Measurements from ENCODE around the gene ZNF253. TPM values are rescaled to one million over a fixed set of nuclear protein-coding genes. Genes with fewer than 3 reads are reported as not detected.
"Not testable (repeated sequence)": the region's sequence is repeated elsewhere in the genome, so short reads cannot be mapped to it uniquely, and the experiment has no call there.

The ZNF253 gene
- total RNA-seq, 1 experiment from 2014 or later, result not detected

DNA sequence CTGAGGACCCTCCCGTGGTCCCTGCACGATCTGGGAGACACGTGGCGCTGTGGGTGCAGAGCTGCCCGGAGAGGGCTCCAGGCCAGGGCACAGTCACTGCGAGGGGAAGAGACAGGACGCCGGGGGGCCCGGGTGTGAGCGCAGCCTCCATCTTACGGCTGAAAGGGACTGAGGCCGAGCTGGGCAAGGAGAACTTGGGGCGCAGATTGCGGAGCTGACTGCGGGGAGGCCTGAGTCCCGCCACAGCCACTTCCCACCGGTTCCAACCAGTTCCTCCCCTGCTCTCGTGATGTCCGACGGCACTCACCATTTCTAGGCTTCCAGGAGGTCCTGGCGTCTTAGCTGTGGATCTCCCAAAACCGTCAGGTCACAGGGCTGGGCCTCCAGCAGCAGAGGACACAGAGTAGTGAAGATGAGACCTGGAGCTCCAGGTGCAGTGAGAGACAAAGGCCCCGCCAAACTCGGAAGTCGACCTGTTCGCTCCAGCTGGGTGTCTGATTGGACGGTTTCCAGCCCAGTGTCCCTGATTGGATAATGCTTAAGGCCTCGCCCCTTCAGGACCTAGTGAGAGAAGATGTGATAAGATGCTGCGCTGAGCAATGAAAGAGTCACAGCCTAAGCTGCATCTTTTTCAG lies 4.8 kb upstream of the ZNF253 start (continued):
- TF ChIP-seq, protein P1, sequence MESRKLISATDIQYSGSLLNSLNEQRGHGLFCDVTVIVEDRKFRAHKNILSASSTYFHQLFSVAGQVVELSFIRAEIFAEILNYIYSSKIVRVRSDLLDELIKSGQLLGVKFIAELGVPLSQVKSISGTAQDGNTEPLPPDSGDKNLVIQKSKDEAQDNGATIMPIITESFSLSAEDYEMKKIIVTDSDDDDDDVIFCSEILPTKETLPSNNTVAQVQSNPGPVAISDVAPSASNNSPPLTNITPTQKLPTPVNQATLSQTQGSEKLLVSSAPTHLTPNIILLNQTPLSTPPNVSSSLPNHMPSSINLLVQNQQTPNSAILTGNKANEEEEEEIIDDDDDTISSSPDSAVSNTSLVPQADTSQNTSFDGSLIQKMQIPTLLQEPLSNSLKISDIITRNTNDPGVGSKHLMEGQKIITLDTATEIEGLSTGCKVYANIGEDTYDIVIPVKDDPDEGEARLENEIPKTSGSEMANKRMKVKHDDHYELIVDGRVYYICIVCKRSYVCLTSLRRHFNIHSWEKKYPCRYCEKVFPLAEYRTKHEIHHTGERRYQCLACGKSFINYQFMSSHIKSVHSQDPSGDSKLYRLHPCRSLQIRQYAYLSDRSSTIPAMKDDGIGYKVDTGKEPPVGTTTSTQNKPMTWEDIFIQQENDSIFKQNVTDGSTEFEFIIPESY (IDR thresholded peaks at IDR 0.05; ENCODE audit: extremely low read depth, insufficient replicate concordance, low read length), result no peak
- TF ChIP-seq RAD21 (IDR thresholded peaks at IDR 0.05; ENCODE audit: low read depth) (no peak), EZH2phosphoT487 (IDR thresholded peaks at IDR 0.05; ENCODE audit: borderline replicate concordance) (no peak), SRF (IDR thresholded peaks at IDR 0.05; ENCODE audit: low read depth) (no peak), JUND (IDR thresholded peaks at IDR 0.05) (no peak), EGR1 (IDR thresholded peaks at IDR 0.05; ENCODE audit: low read depth) (no peak), CBX3 (IDR thresholded peaks at IDR 0.05; ENCODE audit: low read depth) (no peak), YY1 (IDR thresholded peaks at IDR 0.05; ENCODE audit: extremely low read depth, insufficient replicate concordance, low read depth, low read length) (no peak), FOSL1 (IDR thresholded peaks at IDR 0.05; ENCODE audit: low read depth) (no peak)

DNA sequence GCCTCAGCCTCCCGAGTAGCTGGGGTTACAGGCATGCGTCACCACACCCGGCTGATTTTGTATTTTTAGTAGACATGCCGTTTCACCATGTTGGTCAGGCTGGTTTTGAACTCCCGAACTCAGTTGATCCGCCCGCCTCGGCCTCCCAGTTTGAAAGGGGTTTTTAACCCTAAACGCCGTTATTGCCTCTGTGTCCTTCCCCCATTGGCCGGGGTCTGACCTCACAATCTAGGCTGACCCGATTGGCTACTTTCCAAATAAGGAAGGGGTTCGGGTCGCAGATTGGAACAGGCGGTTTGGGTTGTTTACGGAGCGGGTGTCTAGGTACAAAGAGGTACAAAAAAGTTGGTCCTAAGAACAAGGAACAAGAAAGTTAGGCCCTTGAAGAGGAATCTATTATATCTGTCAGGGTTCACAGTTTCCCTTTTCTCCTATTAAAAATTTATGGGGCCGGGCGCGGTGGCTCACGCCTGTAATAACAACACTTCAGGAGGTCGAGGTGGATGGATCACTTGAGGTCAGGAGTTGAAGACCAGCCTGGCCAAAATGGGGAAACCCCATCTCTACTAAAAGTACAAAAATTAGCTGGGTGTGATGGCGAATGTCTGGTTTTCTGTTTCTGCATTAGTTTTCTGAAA lies 1.0 kb downstream of the ZNF253 start:
- H3K4me2 ChIP-seq (ENCODE audit: low read length), result no peak overlapping the region
- ChIA-PET CTCF (no interaction called here), RAD21 (ENCODE audit: low non-redundant PET in 1 of 2, low total read pairs in 2 of 2, uncharacterized antibody in 2 of 2, unreplicated experiment in 2 of 2) (no interaction called here), POLR2A (no interaction called here)
- H3K4me3 ChIP-seq (replicated peaks in 1 of 2; ENCODE audit: low read depth in 1 of 2, low read length in 2 of 2), result no peak overlapping the region
- BruUV-seq (replicated peaks), result no TSS peak
- H3K79me2 ChIP-seq (ENCODE audit: insufficient read depth, low read length), result no peaks in the 10 kb centered on the region
- TF ChIP-seq ELF1 (IDR thresholded peaks at IDR 0.05; ENCODE audit: borderline replicate concordance, low read depth), result no peak
- TF ChIP-seq RAD21 (IDR thresholded peaks at IDR 0.05; ENCODE audit: low read depth), result no peak
- TF ChIP-seq SIN3A (IDR thresholded peaks at IDR 0.05; ENCODE audit: low read depth), result no peak
- TF ChIP-seq, protein P2, sequence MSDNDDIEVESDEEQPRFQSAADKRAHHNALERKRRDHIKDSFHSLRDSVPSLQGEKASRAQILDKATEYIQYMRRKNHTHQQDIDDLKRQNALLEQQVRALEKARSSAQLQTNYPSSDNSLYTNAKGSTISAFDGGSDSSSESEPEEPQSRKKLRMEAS (IDR thresholded peaks at IDR 0.05), result no peak
- TF ChIP-seq CEBPB (IDR thresholded peaks at IDR 0.05; ENCODE audit: low read depth), result no peak
- no peak for TF ChIP-seq ZNF274 (IDR thresholded peaks at IDR 0.05; ENCODE audit: low read depth, low read length)
- TF ChIP-seq, protein P3, sequence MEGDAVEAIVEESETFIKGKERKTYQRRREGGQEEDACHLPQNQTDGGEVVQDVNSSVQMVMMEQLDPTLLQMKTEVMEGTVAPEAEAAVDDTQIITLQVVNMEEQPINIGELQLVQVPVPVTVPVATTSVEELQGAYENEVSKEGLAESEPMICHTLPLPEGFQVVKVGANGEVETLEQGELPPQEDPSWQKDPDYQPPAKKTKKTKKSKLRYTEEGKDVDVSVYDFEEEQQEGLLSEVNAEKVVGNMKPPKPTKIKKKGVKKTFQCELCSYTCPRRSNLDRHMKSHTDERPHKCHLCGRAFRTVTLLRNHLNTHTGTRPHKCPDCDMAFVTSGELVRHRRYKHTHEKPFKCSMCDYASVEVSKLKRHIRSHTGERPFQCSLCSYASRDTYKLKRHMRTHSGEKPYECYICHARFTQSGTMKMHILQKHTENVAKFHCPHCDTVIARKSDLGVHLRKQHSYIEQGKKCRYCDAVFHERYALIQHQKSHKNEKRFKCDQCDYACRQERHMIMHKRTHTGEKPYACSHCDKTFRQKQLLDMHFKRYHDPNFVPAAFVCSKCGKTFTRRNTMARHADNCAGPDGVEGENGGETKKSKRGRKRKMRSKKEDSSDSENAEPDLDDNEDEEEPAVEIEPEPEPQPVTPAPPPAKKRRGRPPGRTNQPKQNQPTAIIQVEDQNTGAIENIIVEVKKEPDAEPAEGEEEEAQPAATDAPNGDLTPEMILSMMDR (IDR thresholded peaks at IDR 0.05 in 2 of 3, conservative IDR thresholded peaks at IDR 0.05 in 1 of 3; ENCODE audit: borderline replicate concordance in 1 of 3, insufficient read depth in 1 of 3, low read depth in 2 of 3, low read length in 2 of 3), result no peak
- no peak for TF ChIP-seq EZH2phosphoT487 (IDR thresholded peaks at IDR 0.05; ENCODE audit: borderline replicate concordance)
- intact Hi-C loops (cut with micrococcal nuclease), result no loop called here
- no peaks in the 10 kb centered on the region for H3K9me2 ChIP-seq (ENCODE audit: insufficient read depth)
- ATAC-seq (no peak), DNase-seq (ENCODE audit: low read depth, low spot score) (no peak)
- no peak overlapping the region for H3K9ac ChIP-seq (ENCODE audit: low read length)
- H4K20me1 ChIP-seq (ENCODE audit: insufficient read depth), result no peaks in the 10 kb centered on the region
- H3K27ac ChIP-seq (ENCODE audit: low read depth, low read length), result no peak overlapping the region
- peaks cover 0 to 4% of the 10 kb centered on the region in 2 experiments; a peak in 2 of 4 replicates for H3K9me3 ChIP-seq (ENCODE audit: control insufficient read depth in 1 of 2, insufficient read depth in 1 of 2, low read depth in 1 of 2, low read length in 2 of 2)
- H2AFZ ChIP-seq (ENCODE audit: low read depth, low read length, poor library complexity, severe bottlenecking), result no peak overlapping the region
- no peaks in the 10 kb centered on the region for H3K4me1 ChIP-seq (ENCODE audit: control insufficient read depth in 1 of 2, insufficient read depth in 2 of 2, low read length in 2 of 2)
- H3K36me3 ChIP-seq (ENCODE audit: control insufficient read depth in 1 of 2, insufficient read depth in 2 of 2, low read length in 2 of 2), result no peaks in the 10 kb centered on the region
- H3K27me3 ChIP-seq (ENCODE audit: insufficient read depth, low read length), result no peaks in the 10 kb centered on the region

DNA sequence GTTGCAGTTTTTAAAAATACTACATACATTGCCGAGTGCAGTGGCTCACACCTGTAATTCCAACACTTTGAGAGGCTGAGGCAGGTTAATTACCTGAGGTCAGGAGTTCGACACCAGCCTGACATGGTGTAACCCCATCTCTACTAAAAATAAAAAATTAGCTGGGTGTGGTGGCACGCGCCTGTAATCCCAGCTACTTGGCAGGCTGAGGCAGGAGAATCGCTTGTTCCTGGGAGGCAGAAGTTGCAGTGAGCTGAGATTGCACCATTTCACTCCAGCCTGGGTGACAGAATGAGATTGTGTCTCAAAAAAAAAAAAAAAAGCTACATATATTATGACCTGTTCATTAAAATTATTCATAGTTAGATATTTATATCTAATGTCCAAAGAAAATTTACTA lies 4.4 kb downstream of the ZNF253 start:
- RAD21 ChIA-PET (ENCODE audit: low non-redundant PET in 1 of 2, low total read pairs in 2 of 2, uncharacterized antibody in 2 of 2, unreplicated experiment in 2 of 2); H3K36me3 ChIP-seq (ENCODE audit: control insufficient read depth in 1 of 2, insufficient read depth in 2 of 2, low read length in 2 of 2); H3K79me2 ChIP-seq (ENCODE audit: insufficient read depth, low read length); CTCF ChIA-PET; H3K27ac ChIP-seq (ENCODE audit: low read depth, low read length); H3K27me3 ChIP-seq (ENCODE audit: insufficient read depth, low read length); H3K9ac ChIP-seq (ENCODE audit: low read length); H3K4me1 ChIP-seq (ENCODE audit: control insufficient read depth in 1 of 2, insufficient read depth in 2 of 2, low read length in 2 of 2); H2AFZ ChIP-seq (ENCODE audit: low read depth, low read length, poor library complexity, severe bottlenecking); POLR2A ChIA-PET; H3K9me2 ChIP-seq (ENCODE audit: insufficient read depth); intact Hi-C loops (cut with micrococcal nuclease); H3K9me3 ChIP-seq (ENCODE audit: control insufficient read depth in 1 of 2, insufficient read depth in 1 of 2, low read depth in 1 of 2, low read length in 2 of 2); DNase-seq (ENCODE audit: low read depth, low spot score); H3K4me2 ChIP-seq (ENCODE audit: low read length); H3K4me3 ChIP-seq (replicated peaks in 1 of 2; ENCODE audit: low read depth in 1 of 2, low read length in 2 of 2); BruUV-seq (replicated peaks); ATAC-seq; H4K20me1 ChIP-seq (ENCODE audit: insufficient read depth): not testable (repeated sequence)

Measured in HCT116 (cell line).